ENCODE results near the gene SNX21.
"Not testable (repeated sequence)": the region's sequence is repeated elsewhere in the genome, so short reads cannot be mapped to it uniquely, and the experiment has no call there.

Gene SNX21

DNA sequence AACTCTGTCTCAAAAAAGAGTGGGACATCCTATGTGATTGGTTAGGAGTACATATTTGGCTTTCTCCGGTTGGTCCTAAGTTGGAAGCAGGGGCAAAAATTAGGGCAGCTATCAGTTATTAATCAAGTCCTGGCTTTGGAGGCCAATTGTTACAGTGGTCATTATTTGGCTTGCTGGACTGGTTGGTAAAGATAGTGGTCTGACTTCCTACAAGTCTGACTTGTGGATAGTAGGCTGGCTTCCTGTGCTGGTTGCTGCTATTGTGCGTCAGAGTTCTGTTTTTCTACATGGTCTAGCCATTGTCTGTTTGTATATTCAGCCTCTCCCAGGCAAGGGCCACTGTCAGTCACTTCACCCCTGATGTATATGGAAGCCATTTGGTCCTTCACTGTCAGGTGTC lies 16.6 kb downstream of the SNX21 start:
- no peak for DNase-seq (ENCODE audit: low read depth in 2 of 2)

DNA sequence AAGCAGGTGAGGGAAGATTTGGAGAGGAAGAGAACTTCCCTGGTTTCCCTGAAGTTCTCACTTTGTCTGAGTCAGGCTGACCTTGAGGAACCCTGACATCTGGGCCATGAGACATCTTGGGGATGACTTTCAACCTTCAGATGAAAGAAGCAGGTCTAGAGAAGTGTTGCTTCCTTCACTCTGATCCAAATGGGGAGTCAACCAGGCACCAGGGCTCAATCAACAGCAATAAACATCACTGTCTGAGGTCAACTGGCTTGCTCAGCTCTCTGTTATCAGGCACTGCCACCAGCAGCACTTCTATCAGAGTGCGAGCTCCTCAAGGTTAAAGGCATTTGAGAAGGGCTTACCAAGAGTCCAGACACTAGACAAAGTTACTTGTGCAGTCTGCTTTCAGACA lies 17.3 kb downstream of the SNX21 start:
- DNase-seq (ENCODE audit: low read depth in 2 of 2): no peak

DNA sequence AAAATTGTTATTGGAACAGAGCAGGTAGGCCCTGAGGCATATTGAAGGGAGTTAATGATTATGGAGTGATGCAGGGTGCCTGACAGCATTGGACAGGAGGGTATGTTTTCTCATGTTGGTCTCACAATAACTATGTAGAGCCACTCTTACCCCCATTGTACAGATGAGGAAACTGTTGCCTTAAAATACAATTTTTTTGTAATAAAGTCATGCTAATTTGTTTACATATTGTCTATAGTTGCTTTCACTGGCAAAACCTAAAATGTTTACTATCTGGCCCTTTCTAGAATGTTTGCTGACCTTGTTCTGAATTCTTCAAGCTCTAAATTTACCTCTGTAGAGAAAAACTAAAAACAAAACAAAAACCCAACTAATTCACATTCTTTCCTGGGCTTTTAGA lies 17.9 kb downstream of the SNX21 start:
- no peak for DNase-seq (ENCODE audit: low read depth in 2 of 2)

DNA sequence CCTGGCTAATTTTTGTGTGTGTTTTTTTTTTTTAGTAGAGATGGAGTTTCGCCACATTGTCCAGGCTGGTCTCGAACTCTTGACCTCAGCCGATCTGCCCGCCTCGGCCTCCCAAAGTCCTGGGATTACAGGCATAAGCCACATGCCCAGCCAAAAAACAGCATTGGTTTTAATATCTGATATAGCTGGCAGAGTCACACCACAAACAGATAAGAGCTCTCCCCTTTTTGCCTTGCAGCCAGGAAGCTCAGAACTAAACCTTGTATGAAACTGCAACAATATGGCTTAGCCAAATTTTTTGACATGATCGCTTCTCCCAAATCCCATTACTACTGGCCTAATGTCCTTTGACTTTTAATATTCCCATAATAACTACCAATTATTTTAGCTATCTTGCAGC lies 18.7 kb downstream of the SNX21 start:
- no peak for DNase-seq (ENCODE audit: low read depth in 2 of 2)

DNA sequence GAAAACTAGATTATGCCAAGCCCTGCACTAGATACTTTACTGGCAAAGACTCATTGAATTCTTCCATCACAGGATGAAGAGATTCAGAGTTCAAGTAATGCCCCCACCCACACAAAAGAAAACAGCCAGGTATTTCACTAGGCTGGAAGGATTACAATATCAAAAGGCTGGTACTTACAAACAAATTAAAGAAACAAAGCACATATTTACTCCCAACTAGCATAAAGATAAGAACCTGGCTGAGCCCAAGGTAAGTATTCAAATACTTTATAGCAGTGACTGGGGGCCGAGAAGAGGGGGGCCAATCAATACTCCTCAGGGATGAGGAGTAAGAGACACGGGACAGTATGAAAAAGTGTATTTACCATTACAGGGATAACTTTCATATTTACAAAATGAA lies 19.9 kb downstream of the SNX21 start:
- no peak for DNase-seq (ENCODE audit: low read depth in 2 of 2)

GRCh38 chr20:45857114-45857881 lies 23.7 kb downstream of the SNX21 start, which contains the start of the genes ACOT8 and ZSWIM3:
ACOT8 (minus strand) TSS chr20:45857392; CDS start chr20:45857315, 77 bp downstream.
ZSWIM3 (plus strand) TSS chr20:45857614; CDS start chr20:45857826, 212 bp downstream.
- peak; percentile 79 to 92 for DNase-seq (ENCODE audit: low read depth in 2 of 2)

DNA sequence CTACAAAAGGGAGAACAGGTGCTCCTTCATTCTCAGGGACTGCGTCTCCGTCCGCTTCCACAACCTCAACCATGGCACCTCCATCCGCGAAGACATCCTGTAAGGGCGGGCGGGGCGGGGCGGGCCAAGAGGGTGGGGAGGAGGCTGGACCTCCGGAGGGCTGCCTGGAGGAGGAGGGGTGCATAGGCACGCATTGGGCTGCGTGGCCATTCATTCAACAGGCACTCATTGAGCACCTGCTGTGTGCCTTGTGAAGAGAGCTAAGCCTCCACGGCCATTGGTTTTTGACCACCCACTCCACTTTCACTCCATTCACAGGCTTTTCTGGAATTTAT lies 24.2 kb downstream of the SNX21 start:
- peak in 1 of 2 donors; percentile 41 for DNase-seq (ENCODE audit: low read depth in 2 of 2)

GRCh38 chr20:45859916-45860315 lies 26.3 kb downstream of the SNX21 start:
- DNase-seq (ENCODE audit: low read depth in 2 of 2): no peak

DNA sequence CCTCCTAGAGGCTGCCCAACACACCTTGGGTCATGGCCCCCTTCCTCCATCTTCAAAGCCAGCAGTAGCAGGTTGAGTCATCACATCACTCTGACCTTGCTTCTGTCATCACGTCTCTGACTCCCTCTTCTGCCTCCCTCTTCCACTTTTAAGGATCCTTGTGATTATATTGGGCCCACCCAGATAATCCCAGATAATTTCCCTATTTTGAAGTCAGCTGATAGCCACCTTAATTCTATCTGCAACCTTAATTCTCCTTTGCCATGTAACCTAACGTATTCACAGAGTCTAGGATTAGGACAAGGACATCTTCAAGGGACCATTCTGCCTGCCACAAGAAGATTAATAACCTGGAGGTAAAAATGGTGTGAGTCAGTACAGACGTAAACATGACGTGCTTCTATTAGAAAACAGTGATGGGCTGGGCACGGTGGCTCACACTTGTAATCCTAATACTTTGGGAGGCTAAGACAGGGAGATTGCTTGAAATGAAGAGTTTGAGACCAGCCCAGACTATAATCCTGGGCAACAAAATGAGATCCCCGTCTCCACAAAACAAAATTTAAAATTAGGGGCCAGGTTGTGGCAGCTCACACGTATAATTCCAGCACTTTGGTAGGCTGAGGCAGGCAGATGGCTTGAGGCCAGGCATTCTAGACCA lies 27.1 kb downstream of the SNX21 start:
- DNase-seq (ENCODE audit: low read depth in 2 of 2): no peak

DNA sequence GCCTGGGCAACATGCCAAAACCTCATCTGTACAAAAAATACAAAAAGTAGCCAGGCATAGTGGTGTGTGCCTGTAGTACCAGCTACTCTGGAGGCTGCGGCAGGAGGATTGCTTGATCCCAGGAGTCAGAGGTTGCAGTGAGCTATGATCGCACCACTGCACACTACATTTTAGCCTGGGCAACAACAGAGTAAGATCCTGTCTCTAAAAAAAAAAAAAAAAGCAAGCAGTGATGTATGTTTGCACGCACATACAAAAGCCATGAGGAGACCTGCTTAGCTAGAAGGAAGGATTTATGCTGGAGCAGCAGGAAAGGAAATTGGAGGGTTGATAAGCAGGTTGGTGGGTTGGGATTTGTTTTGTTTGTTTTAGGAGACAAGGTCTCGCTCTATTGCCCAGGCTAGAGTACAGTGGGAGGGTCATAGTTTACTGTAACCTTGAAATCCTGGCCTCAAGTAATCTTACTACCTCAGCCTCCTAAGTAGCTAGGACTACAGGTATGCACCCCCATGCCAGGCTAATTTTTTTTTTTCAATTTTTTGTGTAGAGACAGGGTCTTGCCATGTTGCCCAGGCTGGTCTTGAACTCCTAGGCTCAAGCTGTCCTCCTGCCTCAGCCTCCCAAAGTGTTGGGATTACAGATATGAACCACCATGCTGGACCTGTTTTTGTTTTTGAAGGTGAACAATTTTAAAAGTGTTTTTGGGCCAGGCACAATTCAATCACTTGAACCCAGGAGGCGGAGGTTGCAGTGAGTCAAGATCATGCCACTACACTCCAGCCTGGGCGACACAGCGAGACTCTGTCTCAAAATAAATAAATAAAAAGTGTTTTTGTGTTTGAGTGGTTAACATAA lies 27.8 kb downstream of the SNX21 start:
- no peak for DNase-seq (ENCODE audit: low read depth in 2 of 2)

GRCh38 chr20:45863543-45864470 lies 30.2 kb downstream of the SNX21 start:
- no peak for DNase-seq (ENCODE audit: low read depth in 2 of 2)

DNA sequence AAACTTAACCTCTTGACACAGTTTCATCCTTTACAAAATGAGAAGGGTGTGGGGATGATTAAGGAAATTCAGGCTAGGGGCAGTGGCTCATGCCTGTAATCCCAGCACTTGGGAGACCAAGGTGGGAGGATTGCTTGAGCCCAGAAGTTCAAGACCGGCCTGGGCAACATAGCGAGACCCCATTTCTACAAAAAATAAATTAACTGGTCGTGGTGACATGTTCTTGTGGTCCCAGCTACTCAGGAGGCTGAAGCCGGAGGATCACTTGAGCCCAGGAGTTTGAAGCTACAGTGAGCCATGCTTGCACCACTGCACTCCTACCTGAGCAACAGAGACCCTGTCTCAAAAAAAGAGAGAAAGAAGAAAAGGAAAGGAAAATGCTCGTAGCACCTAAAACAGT lies 32.9 kb downstream of the SNX21 start:
- no peak for DNase-seq (ENCODE audit: low read depth in 2 of 2)

DNA sequence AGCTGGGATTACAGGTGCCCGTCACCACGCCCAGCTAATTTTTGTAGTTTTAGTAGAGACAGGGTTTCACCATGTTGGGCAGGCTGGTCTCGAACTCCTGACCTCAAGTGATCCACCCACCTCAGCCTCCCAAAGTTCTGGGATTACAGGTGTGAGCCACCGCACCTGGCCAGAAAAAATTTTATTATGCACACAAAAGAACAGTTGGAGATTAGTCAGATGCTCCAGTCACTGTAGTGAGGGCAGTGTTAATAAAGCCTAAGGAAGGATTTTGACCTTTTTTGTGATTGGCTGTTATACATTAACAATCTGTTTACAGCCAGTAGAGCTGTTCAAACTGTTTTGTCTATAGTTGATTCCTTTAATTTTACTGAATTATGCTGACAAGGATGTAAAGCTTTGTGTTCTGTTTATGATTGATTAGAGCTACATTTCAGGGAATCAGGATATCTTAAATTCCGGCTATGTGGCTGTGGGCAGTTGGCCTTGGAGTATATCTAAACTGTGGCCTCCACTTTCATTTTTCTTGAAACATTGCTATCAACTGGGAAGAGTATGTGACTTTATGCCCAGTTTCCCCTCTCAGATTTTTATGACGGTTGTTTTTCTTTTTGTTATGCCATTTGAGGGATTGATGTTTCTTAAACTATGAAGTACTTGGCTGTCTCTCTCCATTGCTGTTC lies 33.7 kb downstream of the SNX21 start:
- DNase-seq (ENCODE audit: low read depth in 2 of 2): no peak

- DNase-seq (ENCODE audit: low read depth in 2 of 2): no peak
Observed at GRCh38 chr20:45867819-45868176, 34.2 kb downstream of the SNX21 start.

DNA sequence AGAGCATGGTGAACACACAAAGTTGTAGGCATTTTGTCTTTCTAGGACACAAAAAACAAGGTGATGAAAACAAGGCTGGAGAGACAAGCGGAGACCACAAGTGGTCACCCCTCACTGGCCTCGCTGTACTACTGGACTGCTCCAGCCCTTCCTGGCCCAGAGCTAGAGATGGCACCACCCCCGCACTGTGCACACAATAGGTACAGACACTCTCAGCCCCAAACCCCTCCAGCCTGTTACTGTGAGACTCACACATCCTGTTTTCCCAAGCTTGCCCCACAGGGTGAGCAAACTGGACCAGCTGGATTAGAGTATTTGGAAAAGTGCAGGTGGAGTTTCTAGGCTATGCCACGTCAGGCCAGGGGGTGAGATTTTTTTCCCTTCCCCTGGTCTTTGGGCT lies 39.0 kb downstream of the SNX21 start:
- no peak for DNase-seq (ENCODE audit: low read depth in 2 of 2)

DNA sequence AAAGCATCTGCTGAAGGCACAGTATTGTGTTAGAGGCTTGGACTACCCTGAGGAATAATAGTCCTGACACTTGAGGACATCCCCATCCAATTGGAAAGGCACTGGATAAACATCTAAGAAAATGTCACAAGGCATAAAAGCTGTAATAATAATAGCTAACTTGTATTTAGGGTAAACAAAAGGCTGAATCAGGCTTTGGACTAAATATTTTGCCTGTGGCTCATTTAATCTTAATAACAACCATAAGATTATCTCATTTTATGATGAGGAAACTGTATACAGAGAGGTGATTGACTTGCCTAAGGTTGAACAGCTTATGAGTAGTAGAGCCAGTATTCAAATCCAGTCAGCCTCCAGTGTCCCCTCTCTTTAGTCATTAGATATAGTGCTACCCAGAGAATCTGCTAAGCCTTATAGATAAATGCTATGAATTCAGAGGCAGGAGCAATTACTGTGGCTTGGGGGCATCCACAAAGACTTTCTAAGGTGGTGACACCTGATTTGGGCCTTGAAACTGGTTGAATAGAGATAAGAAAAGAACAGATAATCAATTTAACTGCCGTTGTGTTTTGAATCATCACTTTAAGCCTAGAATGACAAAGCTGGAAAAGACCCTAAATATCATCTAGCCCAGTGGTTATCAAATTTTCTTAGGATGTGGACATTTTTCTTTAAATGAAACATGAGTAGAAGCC lies 40.0 kb downstream of the SNX21 start:
- no peak for DNase-seq (ENCODE audit: low read depth in 2 of 2)

DNA sequence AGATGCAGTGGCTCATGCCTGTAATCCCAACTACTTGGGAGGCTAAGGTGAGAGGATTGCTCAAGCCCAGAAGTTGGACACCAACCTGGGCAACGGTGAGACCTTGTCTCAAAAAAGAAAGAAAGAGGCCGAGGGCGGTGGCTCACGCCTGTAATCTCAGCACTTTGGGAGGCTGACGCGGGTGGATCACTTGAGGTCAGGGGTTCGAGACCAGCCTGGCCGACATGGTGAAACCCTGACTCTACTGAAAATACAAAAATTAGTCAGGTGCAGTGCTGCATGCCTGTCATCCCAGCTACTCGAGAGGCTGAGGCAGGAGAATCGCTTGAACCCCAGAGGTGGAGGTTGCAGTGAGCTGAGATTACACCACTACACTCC lies 40.5 kb downstream of the SNX21 start:
- not testable (repeated sequence) for DNase-seq (ENCODE audit: low read depth in 2 of 2)

DNA sequence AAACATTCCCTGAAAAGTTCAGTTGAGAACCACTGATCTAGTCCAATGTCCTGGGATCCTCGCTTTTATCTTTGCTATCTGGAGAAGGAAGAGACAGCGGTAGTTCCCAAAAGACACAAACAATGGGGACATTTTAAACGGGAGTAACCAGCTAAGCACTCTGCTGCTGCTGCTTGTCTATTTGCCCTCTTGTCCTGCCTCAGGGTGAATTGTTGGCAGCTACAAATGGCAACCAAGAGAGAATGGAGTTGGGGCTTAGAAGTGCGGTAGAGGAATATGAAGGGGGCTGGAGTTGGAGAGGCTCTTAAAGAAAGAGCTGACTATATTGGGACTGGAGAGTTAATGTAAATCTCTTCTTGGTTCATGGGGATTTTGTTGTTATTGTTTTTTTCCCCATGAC lies 41.0 kb downstream of the SNX21 start:
- no peak for DNase-seq (ENCODE audit: low read depth in 2 of 2)

GRCh38 chr20:45878076-45878761 lies 44.6 kb downstream of the SNX21 start:
- DNase-seq (ENCODE audit: low read depth in 2 of 2): no peak

All from stimulated activated CD4-positive, alpha-beta T cell treated with anti-CD3 and anti-CD28 coated beads, Interleukin-4, amount 100 ng/mL, for 48 hours (primary cell).